GM19035 (cell line): ENCODE data around the gene SKAP1.
"Not testable (repeated sequence)": the region's sequence is repeated elsewhere in the genome, so short reads cannot be mapped to it uniquely, and the experiment has no call there.

ENCODE experiments used
- ATAC-seq: cut with Tn5 transposase; IDR thresholded peaks from one replicate; pipeline ENCODE4 v1.9.1; 2021; ENCODE audit not compliant: unreplicated experiment

The SKAP1 gene

GRCh38 chr17:48293319-48294019 is 136.5 kb downstream of the SKAP1 start:
- no peak for ATAC-seq

GRCh38 chr17:48290378-48290777 is 139.6 kb downstream of the SKAP1 start:
- no peak for ATAC-seq

GRCh38 chr17:48286917-48287316 is 143.1 kb downstream of the SKAP1 start:
- ATAC-seq = not testable (repeated sequence)

- no peak for ATAC-seq
These were observed 144.4 kb downstream of the SKAP1 start for GRCh38 chr17:48285614-48286013.

GRCh38 chr17:48283907-48284306 is 146.1 kb downstream of the SKAP1 start:
- no peak for ATAC-seq

- ATAC-seq = no peak
These were observed 146.6 kb downstream of the SKAP1 start for GRCh38 chr17:48283411-48283810.

- no peak for ATAC-seq
These were observed 147.7 kb downstream of the SKAP1 start for GRCh38 chr17:48282303-48282702.

- no peak for ATAC-seq
These were observed 151.1 kb downstream of the SKAP1 start for GRCh38 chr17:48278760-48279491.

- no peak for ATAC-seq
These were observed 153.2 kb downstream of the SKAP1 start for GRCh38 chr17:48276776-48277175.

- ATAC-seq = no peak
These were observed 159.1 kb downstream of the SKAP1 start for GRCh38 chr17:48270899-48271298.

GRCh38 chr17:48269209-48269608 is 160.8 kb downstream of the SKAP1 start:
- no peak for ATAC-seq

GRCh38 chr17:48263731-48264035 is 166.3 kb downstream of the SKAP1 start:
- ATAC-seq = no peak

GRCh38 chr17:48262982-48263730 is 166.9 kb downstream of the SKAP1 start:
- ATAC-seq = no peak

GRCh38 chr17:48261297-48261880 is 168.6 kb downstream of the SKAP1 start:
- ATAC-seq = no peak

GRCh38 chr17:48259694-48260291 is 170.2 kb downstream of the SKAP1 start:
- no peak for ATAC-seq

GRCh38 chr17:48258331-48258730 is 171.7 kb downstream of the SKAP1 start:
- no peak for ATAC-seq

- ATAC-seq = no peak
These were observed 174.3 kb downstream of the SKAP1 start for GRCh38 chr17:48255759-48256158.

- ATAC-seq = no peak
These were observed 175.1 kb downstream of the SKAP1 start for GRCh38 chr17:48254896-48255295.

- ATAC-seq = no peak
These were observed 176.0 kb downstream of the SKAP1 start for GRCh38 chr17:48253975-48254374.

GRCh38 chr17:48251950-48252349 is 178.1 kb downstream of the SKAP1 start:
- ATAC-seq = no peak

- ATAC-seq = no peak
These were observed 179.1 kb downstream of the SKAP1 start for GRCh38 chr17:48250949-48251348.
